ENCODE data around the gene CCDC27.

DNA sequence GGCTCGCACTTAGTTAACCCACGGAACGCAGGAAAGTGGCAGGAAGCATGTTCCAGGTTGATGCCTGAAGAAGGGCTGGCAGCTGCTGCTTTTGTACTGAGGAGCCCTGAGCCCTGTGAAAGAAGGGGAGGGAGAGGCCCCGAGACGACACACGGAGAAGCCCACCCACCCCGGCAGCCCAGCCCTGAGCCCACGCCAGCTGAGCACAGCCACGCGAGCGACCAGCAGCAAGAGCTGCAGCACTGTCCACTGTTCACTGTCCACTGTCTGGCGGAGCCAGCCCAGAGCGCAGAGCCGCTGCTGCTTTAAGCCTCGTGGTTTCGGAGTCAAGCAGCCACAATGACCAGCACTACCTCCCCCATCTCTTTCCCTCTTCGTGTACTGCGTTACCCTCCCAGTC lies 38.7 kb downstream of the CCDC27 start:
- no peak for TF ChIP-seq POLR2AphosphoS5 (IDR thresholded peaks at IDR 0.05)
- TF ChIP-seq, protein P1, sequence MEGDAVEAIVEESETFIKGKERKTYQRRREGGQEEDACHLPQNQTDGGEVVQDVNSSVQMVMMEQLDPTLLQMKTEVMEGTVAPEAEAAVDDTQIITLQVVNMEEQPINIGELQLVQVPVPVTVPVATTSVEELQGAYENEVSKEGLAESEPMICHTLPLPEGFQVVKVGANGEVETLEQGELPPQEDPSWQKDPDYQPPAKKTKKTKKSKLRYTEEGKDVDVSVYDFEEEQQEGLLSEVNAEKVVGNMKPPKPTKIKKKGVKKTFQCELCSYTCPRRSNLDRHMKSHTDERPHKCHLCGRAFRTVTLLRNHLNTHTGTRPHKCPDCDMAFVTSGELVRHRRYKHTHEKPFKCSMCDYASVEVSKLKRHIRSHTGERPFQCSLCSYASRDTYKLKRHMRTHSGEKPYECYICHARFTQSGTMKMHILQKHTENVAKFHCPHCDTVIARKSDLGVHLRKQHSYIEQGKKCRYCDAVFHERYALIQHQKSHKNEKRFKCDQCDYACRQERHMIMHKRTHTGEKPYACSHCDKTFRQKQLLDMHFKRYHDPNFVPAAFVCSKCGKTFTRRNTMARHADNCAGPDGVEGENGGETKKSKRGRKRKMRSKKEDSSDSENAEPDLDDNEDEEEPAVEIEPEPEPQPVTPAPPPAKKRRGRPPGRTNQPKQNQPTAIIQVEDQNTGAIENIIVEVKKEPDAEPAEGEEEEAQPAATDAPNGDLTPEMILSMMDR (IDR thresholded peaks at IDR 0.05) = no peak
